K562 (cell line): Measurements from ENCODE around the gene EME2. TPM values are rescaled to one million over a fixed set of nuclear protein-coding genes. Genes with fewer than 3 reads are reported as not detected.

Source experiments
- ADNP ChIP-seq: fragments of 200-800 bp; sonication (Bioruptor generic); IDR thresholded peaks from 2 replicates; pipeline ENCODE4 v1.6.1; 2016; ENCODE audit warnings: missing genetic modification characterization, missing compliant biosample characterization
- CHD1 ChIP-seq: fragments of 200-600 bp; sonication (generic); IDR thresholded peaks from one replicate; pipeline ENCODE4 v1.6.1; 2012; ENCODE audit warnings: mild to moderate bottlenecking, moderate library complexity, low read length, inconsistent platforms
- MTA3 ChIP-seq: fragments of 450-650 bp; formaldehyde crosslinking; IDR thresholded peaks from 2 replicates; pipeline ENCODE4 v1.6.1; 2017; ENCODE audit warnings: mild to moderate bottlenecking, borderline replicate concordance
- RBM22 ChIP-seq: fragments of 200-400 bp; formaldehyde crosslinking; IDR thresholded peaks from 2 replicates; pipeline ENCODE4 v1.6.1; 2018; ENCODE audit warnings: low read length, low read depth; ENCODE audit not compliant: poor library complexity, severe bottlenecking
- SMAD4 ChIP-seq: fragments of 250-450 bp; sonication (Bioruptor Pico); conservative IDR thresholded peaks from 2 replicates; pipeline ENCODE4 v1.8.0; 2021; ENCODE audit warnings: inconsistent platforms, mild to moderate bottlenecking, moderate library complexity
- SRF ChIP-seq, 2 experiments: fragments of 250-450, 450-650 bp in 1 of 2; sonication (Bioruptor Pico) in 1 of 2; sonication (generic) in 1 of 2; formaldehyde crosslinking; IDR thresholded peaks; 2 replicates each; pipeline versions ENCODE4 v1.5.0 to v1.5.1; 2020 to 2022; ENCODE audit warnings: mild to moderate bottlenecking in 1 of 2, missing genetic modification reagents in 1 of 2
- TBL1XR1 ChIP-seq, 2 experiments: IDR thresholded peaks; 2 replicates each; pipeline ENCODE4 v1.6.1; 2012; ENCODE audit warnings: improper control_type of control experiment in 2 of 2, low read length in 2 of 2, mild to moderate bottlenecking in 1 of 2
- ZNF239 ChIP-seq: fragments of 250-450 bp; sonication (Bioruptor Pico); IDR thresholded peaks from 2 replicates; pipeline ENCODE4 v1.4.0; 2020; ENCODE audit warnings: mild to moderate bottlenecking
- polyA plus RNA-seq, 8 experiments: library from polyadenylated mRNA; depleted of rRNA in 4 of 8; stranded (reverse) in 5 of 8; unstranded in 3 of 8; fragments of >200 nt; fragmentation: Nextera tagmentation in 2 of 8; fragmentation: Illumina TruSeq in 1 of 8; extraction: Ambion mirVana in 2 of 8; extraction: Trizol in 1 of 8; gene quantifications; 2 replicates each; pipeline versions ENCODE4 v1.2.1 to v1.2.3, GENCODE V29; 2011 to 2014; ENCODE audit warnings: inconsistent platforms in 1 of 8, missing spikeins in 1 of 8
- total RNA-seq, 7 experiments: library from RNA; depleted of rRNA in 6 of 7; stranded (reverse); fragments of >200 nt in 6 of 7; fragmentation: Illumina TruSeq in 2 of 7; extraction: Trizol in 2 of 7; gene quantifications; 2 replicates each; pipeline versions ENCODE4 v1.2.1 to v1.2.3, GENCODE V29; 2011 to 2021; ENCODE audit warnings: low replicate concordance in 1 of 7
- TF ChIP-seq, protein P1 (sequence below): sonication (generic); formaldehyde crosslinking; IDR thresholded peaks from 2 replicates; pipeline ENCODE4 v1.8.0; 2022; ENCODE audit warnings: missing genetic modification reagents, mild to moderate bottlenecking, moderate library complexity, borderline replicate concordance
- TF ChIP-seq, protein P2 (sequence below): sonication (generic); formaldehyde crosslinking; IDR thresholded peaks from 2 replicates; pipeline ENCODE4 v1.8.1; 2023; ENCODE audit warnings: missing genetic modification reagents, mild to moderate bottlenecking, borderline replicate concordance
- TF ChIP-seq, protein P3 (sequence below): fragments of 450-650 bp; IDR thresholded peaks from 2 replicates; pipeline ENCODE4 v1.6.1; 2018; ENCODE audit not compliant: partially characterized antibody
- TF ChIP-seq, protein P4 (sequence below): IDR thresholded peaks from 3 replicates; pipeline ENCODE4 v1.6.1; 2011; ENCODE audit warnings: borderline replicate concordance, mild to moderate bottlenecking, moderate library complexity; ENCODE audit not compliant: insufficient read length; ENCODE audit errors: extremely low read depth

Gene EME2
- total and polyA plus RNA-seq, 9 of the 15 experiments (the other 6 are each of a cell fraction or from before 2014, with no cell fraction given), result 0.35 to 19.9 (median 3.5) TPM

DNA sequence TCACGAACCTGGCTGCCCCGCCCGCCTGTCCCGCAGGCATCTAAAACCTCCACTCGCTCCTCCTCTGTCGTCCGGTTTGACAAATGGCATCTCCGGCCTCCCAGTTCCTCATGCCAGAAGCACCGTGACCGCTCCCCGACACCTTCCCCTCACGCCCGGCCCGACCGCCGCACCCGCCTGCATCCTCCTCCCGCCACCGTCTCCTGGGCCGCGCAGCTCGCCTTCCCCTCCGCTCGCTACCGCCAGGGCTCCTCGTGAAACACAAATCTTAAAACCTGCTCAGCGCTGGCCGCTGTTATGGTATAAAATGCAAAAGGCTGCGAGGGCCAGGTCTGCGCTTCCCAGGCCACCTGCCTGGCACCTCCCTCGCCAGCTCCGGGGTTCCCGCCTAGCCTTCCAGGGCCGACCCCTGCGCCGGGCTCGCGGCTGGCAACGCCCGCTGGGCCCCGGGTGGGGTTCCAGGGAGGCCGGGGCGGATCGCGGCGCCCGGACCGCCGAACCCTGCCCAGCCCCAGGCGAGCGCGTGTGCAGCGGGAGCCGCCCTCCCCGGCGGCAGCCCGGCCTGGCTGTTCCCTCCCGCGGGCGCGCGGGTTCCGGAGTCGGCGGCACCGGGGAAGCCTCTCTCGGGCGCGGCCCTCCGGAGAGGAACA is 9.3 kb downstream of the EME2 start (continued):
- TF ChIP-seq, protein P1, sequence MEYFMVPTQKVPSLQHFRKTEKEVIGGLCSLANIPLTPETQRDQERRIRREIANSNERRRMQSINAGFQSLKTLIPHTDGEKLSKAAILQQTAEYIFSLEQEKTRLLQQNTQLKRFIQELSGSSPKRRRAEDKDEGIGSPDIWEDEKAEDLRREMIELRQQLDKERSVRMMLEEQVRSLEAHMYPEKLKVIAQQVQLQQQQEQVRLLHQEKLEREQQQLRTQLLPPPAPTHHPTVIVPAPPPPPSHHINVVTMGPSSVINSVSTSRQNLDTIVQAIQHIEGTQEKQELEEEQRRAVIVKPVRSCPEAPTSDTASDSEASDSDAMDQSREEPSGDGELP, result 0 out of 2 replicates have a peak, but pooled peaks have one; percentile 25
- no peak for TF ChIP-seq MTA3
- TF ChIP-seq ZNF239 (CRISPR knock-in tag), result no peak
- TF ChIP-seq ADNP (tag), result no peak
- TF ChIP-seq, protein P2, sequence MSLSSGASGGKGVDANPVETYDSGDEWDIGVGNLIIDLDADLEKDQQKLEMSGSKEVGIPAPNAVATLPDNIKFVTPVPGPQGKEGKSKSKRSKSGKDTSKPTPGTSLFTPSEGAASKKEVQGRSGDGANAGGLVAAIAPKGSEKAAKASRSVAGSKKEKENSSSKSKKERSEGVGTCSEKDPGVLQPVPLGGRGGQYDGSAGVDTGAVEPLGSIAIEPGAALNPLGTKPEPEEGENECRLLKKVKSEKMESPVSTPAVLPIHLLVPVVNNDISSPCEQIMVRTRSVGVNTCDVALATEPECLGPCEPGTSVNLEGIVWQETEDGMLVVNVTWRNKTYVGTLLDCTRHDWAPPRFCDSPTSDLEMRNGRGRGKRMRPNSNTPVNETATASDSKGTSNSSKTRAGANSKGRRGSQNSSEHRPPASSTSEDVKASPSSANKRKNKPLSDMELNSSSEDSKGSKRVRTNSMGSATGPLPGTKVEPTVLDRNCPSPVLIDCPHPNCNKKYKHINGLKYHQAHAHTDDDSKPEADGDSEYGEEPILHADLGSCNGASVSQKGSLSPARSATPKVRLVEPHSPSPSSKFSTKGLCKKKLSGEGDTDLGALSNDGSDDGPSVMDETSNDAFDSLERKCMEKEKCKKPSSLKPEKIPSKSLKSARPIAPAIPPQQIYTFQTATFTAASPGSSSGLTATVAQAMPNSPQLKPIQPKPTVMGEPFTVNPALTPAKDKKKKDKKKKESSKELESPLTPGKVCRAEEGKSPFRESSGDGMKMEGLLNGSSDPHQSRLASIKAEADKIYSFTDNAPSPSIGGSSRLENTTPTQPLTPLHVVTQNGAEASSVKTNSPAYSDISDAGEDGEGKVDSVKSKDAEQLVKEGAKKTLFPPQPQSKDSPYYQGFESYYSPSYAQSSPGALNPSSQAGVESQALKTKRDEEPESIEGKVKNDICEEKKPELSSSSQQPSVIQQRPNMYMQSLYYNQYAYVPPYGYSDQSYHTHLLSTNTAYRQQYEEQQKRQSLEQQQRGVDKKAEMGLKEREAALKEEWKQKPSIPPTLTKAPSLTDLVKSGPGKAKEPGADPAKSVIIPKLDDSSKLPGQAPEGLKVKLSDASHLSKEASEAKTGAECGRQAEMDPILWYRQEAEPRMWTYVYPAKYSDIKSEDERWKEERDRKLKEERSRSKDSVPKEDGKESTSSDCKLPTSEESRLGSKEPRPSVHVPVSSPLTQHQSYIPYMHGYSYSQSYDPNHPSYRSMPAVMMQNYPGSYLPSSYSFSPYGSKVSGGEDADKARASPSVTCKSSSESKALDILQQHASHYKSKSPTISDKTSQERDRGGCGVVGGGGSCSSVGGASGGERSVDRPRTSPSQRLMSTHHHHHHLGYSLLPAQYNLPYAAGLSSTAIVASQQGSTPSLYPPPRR (CRISPR knock-in tag), result no peak
- no peak for TF ChIP-seq TBL1XR1 (IDR thresholded peaks at IDR 0.05; ENCODE audit: low read length in 2 of 2)
- TF ChIP-seq SMAD4 (CRISPR knock-in tag), result no peak
- peak; percentile 21 for TF ChIP-seq CHD1
- TF ChIP-seq RBM22, result peak; percentile 18
- TF ChIP-seq, protein P3, sequence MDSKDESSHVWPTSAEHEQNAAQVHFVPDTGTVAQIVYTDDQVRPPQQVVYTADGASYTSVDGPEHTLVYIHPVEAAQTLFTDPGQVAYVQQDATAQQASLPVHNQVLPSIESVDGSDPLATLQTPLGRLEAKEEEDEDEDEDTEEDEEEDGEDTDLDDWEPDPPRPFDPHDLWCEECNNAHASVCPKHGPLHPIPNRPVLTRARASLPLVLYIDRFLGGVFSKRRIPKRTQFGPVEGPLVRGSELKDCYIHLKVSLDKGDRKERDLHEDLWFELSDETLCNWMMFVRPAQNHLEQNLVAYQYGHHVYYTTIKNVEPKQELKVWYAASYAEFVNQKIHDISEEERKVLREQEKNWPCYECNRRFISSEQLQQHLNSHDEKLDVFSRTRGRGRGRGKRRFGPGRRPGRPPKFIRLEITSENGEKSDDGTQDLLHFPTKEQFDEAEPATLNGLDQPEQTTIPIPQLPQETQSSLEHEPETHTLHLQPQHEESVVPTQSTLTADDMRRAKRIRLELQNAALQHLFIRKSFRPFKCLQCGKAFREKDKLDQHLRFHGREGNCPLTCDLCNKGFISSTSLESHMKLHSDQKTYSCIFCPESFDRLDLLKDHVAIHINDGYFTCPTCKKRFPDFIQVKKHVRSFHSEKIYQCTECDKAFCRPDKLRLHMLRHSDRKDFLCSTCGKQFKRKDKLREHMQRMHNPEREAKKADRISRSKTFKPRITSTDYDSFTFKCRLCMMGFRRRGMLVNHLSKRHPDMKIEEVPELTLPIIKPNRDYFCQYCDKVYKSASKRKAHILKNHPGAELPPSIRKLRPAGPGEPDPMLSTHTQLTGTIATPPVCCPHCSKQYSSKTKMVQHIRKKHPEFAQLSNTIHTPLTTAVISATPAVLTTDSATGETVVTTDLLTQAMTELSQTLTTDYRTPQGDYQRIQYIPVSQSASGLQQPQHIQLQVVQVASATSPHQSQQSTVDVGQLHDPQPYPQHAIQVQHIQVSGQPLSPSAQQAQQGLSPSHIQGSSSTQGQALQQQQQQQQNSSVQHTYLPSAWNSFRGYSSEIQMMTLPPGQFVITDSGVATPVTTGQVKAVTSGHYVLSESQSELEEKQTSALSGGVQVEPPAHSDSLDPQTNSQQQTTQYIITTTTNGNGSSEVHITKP, result no peak
- TF ChIP-seq, protein P4, sequence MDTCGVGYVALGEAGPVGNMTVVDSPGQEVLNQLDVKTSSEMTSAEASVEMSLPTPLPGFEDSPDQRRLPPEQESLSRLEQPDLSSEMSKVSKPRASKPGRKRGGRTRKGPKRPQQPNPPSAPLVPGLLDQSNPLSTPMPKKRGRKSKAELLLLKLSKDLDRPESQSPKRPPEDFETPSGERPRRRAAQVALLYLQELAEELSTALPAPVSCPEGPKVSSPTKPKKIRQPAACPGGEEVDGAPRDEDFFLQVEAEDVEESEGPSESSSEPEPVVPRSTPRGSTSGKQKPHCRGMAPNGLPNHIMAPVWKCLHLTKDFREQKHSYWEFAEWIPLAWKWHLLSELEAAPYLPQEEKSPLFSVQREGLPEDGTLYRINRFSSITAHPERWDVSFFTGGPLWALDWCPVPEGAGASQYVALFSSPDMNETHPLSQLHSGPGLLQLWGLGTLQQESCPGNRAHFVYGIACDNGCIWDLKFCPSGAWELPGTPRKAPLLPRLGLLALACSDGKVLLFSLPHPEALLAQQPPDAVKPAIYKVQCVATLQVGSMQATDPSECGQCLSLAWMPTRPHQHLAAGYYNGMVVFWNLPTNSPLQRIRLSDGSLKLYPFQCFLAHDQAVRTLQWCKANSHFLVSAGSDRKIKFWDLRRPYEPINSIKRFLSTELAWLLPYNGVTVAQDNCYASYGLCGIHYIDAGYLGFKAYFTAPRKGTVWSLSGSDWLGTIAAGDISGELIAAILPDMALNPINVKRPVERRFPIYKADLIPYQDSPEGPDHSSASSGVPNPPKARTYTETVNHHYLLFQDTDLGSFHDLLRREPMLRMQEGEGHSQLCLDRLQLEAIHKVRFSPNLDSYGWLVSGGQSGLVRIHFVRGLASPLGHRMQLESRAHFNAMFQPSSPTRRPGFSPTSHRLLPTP, result no peak
- no peak for TF ChIP-seq SRF (CRISPR knock-in tag; IDR thresholded peaks at IDR 0.05)
